MCF 10A (cell line): ENCODE measurements around the gene SLC4A2. TPM values are rescaled to one million over a fixed set of nuclear protein-coding genes. Genes with fewer than 3 reads are reported as not detected.

Experiments used
- BruUV-seq: library from RNA; stranded (reverse); fragments of 400-500 nt; replicated peaks from 2 replicates; lab custom pipeline; 2021; lab: Mats Ljungman, UMichigan
- CTCF ChIA-PET: fragments of 300-600 bp; sonication (Branson Sonifier 250); formaldehyde crosslinking; extraction: SDS; loops from one replicate; lab custom pipeline; 2021; ENCODE audit warnings: antibody characterized with exemption, inconsistent platforms; lab: Yijun Ruan, JAX
- POLR2A ChIA-PET: fragments of 300-600, 350-650 bp; sonication (Branson Sonifier 250); formaldehyde crosslinking; extraction: SDS; loops from one replicate; lab custom pipeline; 2020; ENCODE audit warnings: antibody characterized with exemption, inconsistent platforms; lab: Yijun Ruan, JAX
- DNase-seq: peaks from one replicate; pipeline ENCODE4 v3.0.0-alpha.2; 2018; ENCODE audit not compliant: unreplicated experiment
- H3K27ac Mint-ChIP-seq: one replicate; pipeline ENCODE4 v1.8.0; 2022; ENCODE audit warnings: mild to moderate bottlenecking, low read depth, mixed read lengths; ENCODE audit not compliant: unreplicated experiment
- H3K27me3 Mint-ChIP-seq: one replicate; pipeline ENCODE4 v1.8.0; 2022; ENCODE audit warnings: mixed read lengths; ENCODE audit not compliant: insufficient read depth, unreplicated experiment
- H3K36me3 Mint-ChIP-seq: one replicate; pipeline ENCODE4 v1.8.0; 2022; ENCODE audit warnings: mild to moderate bottlenecking, moderate library complexity, mixed read lengths; ENCODE audit not compliant: insufficient read depth, unreplicated experiment
- H3K4me1 Mint-ChIP-seq: one replicate; pipeline ENCODE4 v1.8.0; 2022; ENCODE audit warnings: mixed read lengths; ENCODE audit not compliant: insufficient read depth, unreplicated experiment
- H3K4me3 Mint-ChIP-seq: one replicate; pipeline ENCODE4 v1.8.0; 2022; ENCODE audit warnings: mild to moderate bottlenecking, moderate library complexity, mixed read lengths; ENCODE audit not compliant: unreplicated experiment
- H3K9me3 Mint-ChIP-seq: one replicate; pipeline ENCODE4 v1.8.0; 2022; ENCODE audit warnings: mixed read lengths; ENCODE audit not compliant: unreplicated experiment
- CTCF ChIP-seq: fragments of 200-600 bp; IDR thresholded peaks from one replicate; pipeline ENCODE4 v1.8.0; 2022; ENCODE audit warnings: antibody characterized with exemption, mild to moderate bottlenecking; ENCODE audit not compliant: unreplicated experiment
- intact Hi-C: fragments of 100-400 bp; cut with micrococcal nuclease; formaldehyde crosslinking; loops from 2 replicates; pipeline ENCODE4 v1.14.1; 2022
- total RNA-seq: library from RNA; stranded (reverse); gene quantifications from 2 replicates; pipeline ENCODE4 v1.2.3, GENCODE V29; 2022

The SLC4A2 gene
- total RNA-seq, 1 experiment from 2014 or later, result 112 TPM

- no peak overlapping the region for H3K4me3 Mint-ChIP-seq
- H3K9me3 Mint-ChIP-seq, result no peaks in the 10 kb centered on the region
- DNase-seq, result no peak
- no peak overlapping the region for H3K27ac Mint-ChIP-seq
- POLR2A ChIA-PET, result no interaction called here
- peaks cover 46% of the 10 kb centered on the region for H3K36me3 Mint-ChIP-seq
- BruUV-seq, result no TSS peak
- intact Hi-C loops, result no loop called here
- H3K27me3 Mint-ChIP-seq, result no peaks in the 10 kb centered on the region
- peaks cover 20% of the 10 kb centered on the region for H3K4me1 Mint-ChIP-seq
- CTCF ChIA-PET, result interaction anchor here (0.6 to 2.0 kb wide), 6 partner anchors 9 to 221 kb away, joined by 3 to 10 read pairs (median 4); partner anchors contain the start of gene NUB1
- TF ChIP-seq CTCF, result no peak
Observed at GRCh38 chr7:151119902-151120301, 60.5 kb downstream of the SLC4A2 start.

GRCh38 chr7:151120896-151121295, 61.5 kb downstream of the SLC4A2 start:
- intact Hi-C loops, result no loop called here
- TF ChIP-seq CTCF, result no peak
- no peaks in the 10 kb centered on the region for H3K27me3 Mint-ChIP-seq
- H3K4me3 Mint-ChIP-seq, result no peak overlapping the region
- H3K36me3 Mint-ChIP-seq, result peaks cover 46% of the 10 kb centered on the region
- CTCF ChIA-PET, result interaction anchor here (2.0 kb wide), 1 partner anchor 10 kb away, joined by 10 read pairs; no protein-coding TSS in a partner anchor
- BruUV-seq, result no TSS peak
- DNase-seq, result no peak
- H3K27ac Mint-ChIP-seq, result no peak overlapping the region
- peaks cover 18% of the 10 kb centered on the region for H3K4me1 Mint-ChIP-seq
- POLR2A ChIA-PET, result interaction anchor here (0.7 kb wide), 1 partner anchor 67 kb away, joined by 4 read pairs; no protein-coding TSS in a partner anchor
- no peaks in the 10 kb centered on the region for H3K9me3 Mint-ChIP-seq

- Mint-ChIP-seq H3K27ac (no peak overlapping the region), H3K9me3 (no peaks in the 10 kb centered on the region), H3K4me1 (peaks cover 12% of the 10 kb centered on the region), H3K27me3 (no peaks in the 10 kb centered on the region), H3K4me3 (no peak overlapping the region), H3K36me3 (peaks cover 46% of the 10 kb centered on the region)
- intact Hi-C loops, result no loop called here
- ChIA-PET CTCF (interaction anchor here (1.2 to 2.0 kb wide), 2 partner anchors 11 to 55 kb away, joined by 4 to 10 read pairs; no protein-coding TSS in a partner anchor), POLR2A (interaction anchor here (0.7 kb wide), 1 partner anchor 66 kb away, joined by 4 read pairs; no protein-coding TSS in a partner anchor)
- DNase-seq, result no peak
- BruUV-seq, result no TSS peak
- no peak for TF ChIP-seq CTCF
Observed at GRCh38 chr7:151121380-151122170, 62.2 kb downstream of the SLC4A2 start.

- CTCF ChIA-PET, result interaction anchor here (0.6 to 1.2 kb wide), 2 partner anchors 54 to 745 kb away, joined by 4 read pairs; no protein-coding TSS in a partner anchor
- H3K4me3 Mint-ChIP-seq, result no peak overlapping the region
- H3K27me3 Mint-ChIP-seq, result no peaks in the 10 kb centered on the region
- H3K36me3 Mint-ChIP-seq, result peaks cover 46% of the 10 kb centered on the region
- no peak for TF ChIP-seq CTCF
- DNase-seq, result no peak
- peaks cover 6% of the 10 kb centered on the region for H3K4me1 Mint-ChIP-seq
- no peaks in the 10 kb centered on the region for H3K9me3 Mint-ChIP-seq
- POLR2A ChIA-PET, result no interaction called here
- no peak overlapping the region for H3K27ac Mint-ChIP-seq
- no TSS peak for BruUV-seq
- intact Hi-C loops, result no loop called here
Observed at GRCh38 chr7:151122276-151122675, 62.9 kb downstream of the SLC4A2 start.
